ENCODE measurements around the gene HIVEP3. TPM values are rescaled to one million over a fixed set of nuclear protein-coding genes. Genes with fewer than 3 reads are reported as not detected.

The HIVEP3 gene
- total and polyA plus RNA-seq, 2 of the 13 experiments (the other 11 are each of a cell fraction or from before 2014, with no cell fraction given) = 0.05 TPM; not detected in 1

DNA sequence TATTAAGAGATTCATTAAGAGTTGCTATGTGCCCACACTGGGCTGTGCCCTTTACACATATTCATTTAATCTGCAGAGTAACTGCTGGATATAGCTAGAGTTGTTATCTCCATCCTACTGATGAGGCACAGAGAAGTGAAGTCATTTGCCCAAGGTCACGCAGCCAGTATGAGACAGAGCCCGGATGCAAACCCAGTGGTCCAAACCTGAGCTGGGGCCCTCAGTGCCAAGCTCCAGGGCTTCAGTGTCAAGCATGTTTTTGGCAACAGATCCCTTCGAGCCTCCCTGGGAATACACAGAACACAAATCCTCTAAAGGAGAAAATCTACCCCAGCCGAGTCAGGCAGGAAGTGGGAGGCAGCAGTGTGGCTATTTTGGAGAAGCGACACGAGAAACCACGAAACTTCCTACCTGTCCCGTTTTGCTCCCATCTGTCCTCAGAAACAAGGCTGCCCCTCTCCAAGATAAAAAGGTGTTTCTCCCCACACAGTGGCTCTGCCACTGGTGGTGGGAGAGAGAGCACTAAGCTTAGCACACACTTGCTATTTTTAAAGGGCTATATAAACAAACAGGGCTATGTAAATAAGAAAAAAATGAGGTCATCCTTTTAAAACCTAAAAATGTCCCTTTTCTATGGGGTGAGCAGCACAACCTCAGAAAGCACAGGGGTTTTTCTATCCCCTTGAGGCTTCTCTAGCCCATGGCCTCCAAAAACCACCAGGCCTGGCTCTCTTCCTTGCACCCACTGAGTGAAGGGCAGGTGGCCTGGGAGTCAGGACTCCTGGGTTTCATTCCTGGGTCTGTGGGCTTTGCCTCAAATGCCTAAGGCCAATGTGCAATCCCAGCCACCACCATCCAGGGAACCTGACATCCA lies 295.6 kb downstream of the HIVEP3 start:
- Histone ChIP-seq H2AFZ (ENCODE audit: low read length) (no peak overlapping the region), H3K27ac (ENCODE audit: extremely low read length, insufficient read depth, low read length) (no peak overlapping the region), H3K4me3 (replicated peaks in 1 of 3; ENCODE audit: insufficient read depth in 1 of 3, low read depth in 2 of 3, low read length in 3 of 3) (no peak overlapping the region), H3K4me2 (ENCODE audit: low read depth, low read length) (no peak overlapping the region), H3K27me3 (ENCODE audit: control insufficient read depth in 1 of 2, insufficient read depth in 2 of 2, low read length in 2 of 2) (peaks cover 1 to 5% of the 10 kb centered on the region in 2 experiments; a peak in 2 of 5 replicates), H3K4me1 (ENCODE audit: insufficient read depth, low read length) (peaks cover 6% of the 10 kb centered on the region; the same call in 1 of the 2 replicates), H4K20me1 (ENCODE audit: insufficient read depth, low read length) (no peaks in the 10 kb centered on the region), H3K36me3 (replicated peaks in 1 of 2; ENCODE audit: control insufficient read depth in 1 of 2, insufficient read depth in 2 of 2, low read length in 2 of 2) (no peaks in the 10 kb centered on the region), H3K9me3 (ENCODE audit: low read length) (no peaks in the 10 kb centered on the region), H3K9ac (ENCODE audit: insufficient read depth, low read depth, low read length) (no peak overlapping the region), H3K79me2 (ENCODE audit: insufficient read depth, low read length) (no peaks in the 10 kb centered on the region)
- no peak for DNase-seq (ENCODE audit: low spot score)
- ATAC-seq = no peak
- no peak for FAIRE-seq
- peak; percentile 45 for TF ChIP-seq ATF7 (IDR thresholded peaks at IDR 0.05)
- no peak for TF ChIP-seq ATF7 (CRISPR knock-in tag; IDR thresholded peaks at IDR 0.05)
- TF ChIP-seq, protein P1, sequence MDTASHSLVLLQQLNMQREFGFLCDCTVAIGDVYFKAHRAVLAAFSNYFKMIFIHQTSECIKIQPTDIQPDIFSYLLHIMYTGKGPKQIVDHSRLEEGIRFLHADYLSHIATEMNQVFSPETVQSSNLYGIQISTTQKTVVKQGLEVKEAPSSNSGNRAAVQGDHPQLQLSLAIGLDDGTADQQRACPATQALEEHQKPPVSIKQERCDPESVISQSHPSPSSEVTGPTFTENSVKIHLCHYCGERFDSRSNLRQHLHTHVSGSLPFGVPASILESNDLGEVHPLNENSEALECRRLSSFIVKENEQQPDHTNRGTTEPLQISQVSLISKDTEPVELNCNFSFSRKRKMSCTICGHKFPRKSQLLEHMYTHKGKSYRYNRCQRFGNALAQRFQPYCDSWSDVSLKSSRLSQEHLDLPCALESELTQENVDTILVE (CRISPR knock-in tag; IDR thresholded peaks at IDR 0.05) = no peak
- BruUV-seq (replicated peaks) = no TSS peak
- ChIA-PET CTCF (ENCODE audit: low intra/inter-chr PET ratio, low total read pairs) (no interaction called here), POLR2A (no interaction called here)
- intact Hi-C loops (cut with micrococcal nuclease; ENCODE audit: unreplicated experiment) = no loop called here
- in situ Hi-C loops (cut with HindIII; ENCODE audit: extremely low pct_ligation_motif_present, low pct_unique_long_range_greater_than_20kb) = no loop called here
- 55% methylated on average over 6 of the region's 8 CpGs for WGBS (ENCODE audit: low lambda C conversion rate)

- Histone ChIP-seq H3K36me3 (replicated peaks in 1 of 2; ENCODE audit: control insufficient read depth in 1 of 2, insufficient read depth in 2 of 2, low read length in 2 of 2) (no peaks in the 10 kb centered on the region), H3K4me1 (ENCODE audit: insufficient read depth, low read length) (peaks cover 6% of the 10 kb centered on the region; the same call in 1 of the 2 replicates), H3K79me2 (ENCODE audit: insufficient read depth, low read length) (no peaks in the 10 kb centered on the region), H3K4me2 (ENCODE audit: low read depth, low read length) (no peak overlapping the region), H3K9me3 (ENCODE audit: low read length) (no peaks in the 10 kb centered on the region), H3K4me3 (replicated peaks in 1 of 3; ENCODE audit: insufficient read depth in 1 of 3, low read depth in 2 of 3, low read length in 3 of 3) (no peak overlapping the region), H3K27me3 (ENCODE audit: control insufficient read depth in 1 of 2, insufficient read depth in 2 of 2, low read length in 2 of 2) (peaks cover 1 to 5% of the 10 kb centered on the region in 2 experiments; a peak in 2 of 5 replicates), H4K20me1 (ENCODE audit: insufficient read depth, low read length) (no peaks in the 10 kb centered on the region), H3K9ac (ENCODE audit: insufficient read depth, low read depth, low read length) (no peak overlapping the region), H2AFZ (ENCODE audit: low read length) (no peak overlapping the region), H3K27ac (ENCODE audit: extremely low read length, insufficient read depth, low read length) (no peak overlapping the region)
- ChIA-PET CTCF (ENCODE audit: low intra/inter-chr PET ratio, low total read pairs) (no interaction called here), POLR2A (no interaction called here)
- BruUV-seq (replicated peaks) = no TSS peak
- in situ Hi-C loops (cut with HindIII; ENCODE audit: extremely low pct_ligation_motif_present, low pct_unique_long_range_greater_than_20kb) = no loop called here
- intact Hi-C loops (cut with micrococcal nuclease; ENCODE audit: unreplicated experiment) = no loop called here
- TF ChIP-seq, protein P2, sequence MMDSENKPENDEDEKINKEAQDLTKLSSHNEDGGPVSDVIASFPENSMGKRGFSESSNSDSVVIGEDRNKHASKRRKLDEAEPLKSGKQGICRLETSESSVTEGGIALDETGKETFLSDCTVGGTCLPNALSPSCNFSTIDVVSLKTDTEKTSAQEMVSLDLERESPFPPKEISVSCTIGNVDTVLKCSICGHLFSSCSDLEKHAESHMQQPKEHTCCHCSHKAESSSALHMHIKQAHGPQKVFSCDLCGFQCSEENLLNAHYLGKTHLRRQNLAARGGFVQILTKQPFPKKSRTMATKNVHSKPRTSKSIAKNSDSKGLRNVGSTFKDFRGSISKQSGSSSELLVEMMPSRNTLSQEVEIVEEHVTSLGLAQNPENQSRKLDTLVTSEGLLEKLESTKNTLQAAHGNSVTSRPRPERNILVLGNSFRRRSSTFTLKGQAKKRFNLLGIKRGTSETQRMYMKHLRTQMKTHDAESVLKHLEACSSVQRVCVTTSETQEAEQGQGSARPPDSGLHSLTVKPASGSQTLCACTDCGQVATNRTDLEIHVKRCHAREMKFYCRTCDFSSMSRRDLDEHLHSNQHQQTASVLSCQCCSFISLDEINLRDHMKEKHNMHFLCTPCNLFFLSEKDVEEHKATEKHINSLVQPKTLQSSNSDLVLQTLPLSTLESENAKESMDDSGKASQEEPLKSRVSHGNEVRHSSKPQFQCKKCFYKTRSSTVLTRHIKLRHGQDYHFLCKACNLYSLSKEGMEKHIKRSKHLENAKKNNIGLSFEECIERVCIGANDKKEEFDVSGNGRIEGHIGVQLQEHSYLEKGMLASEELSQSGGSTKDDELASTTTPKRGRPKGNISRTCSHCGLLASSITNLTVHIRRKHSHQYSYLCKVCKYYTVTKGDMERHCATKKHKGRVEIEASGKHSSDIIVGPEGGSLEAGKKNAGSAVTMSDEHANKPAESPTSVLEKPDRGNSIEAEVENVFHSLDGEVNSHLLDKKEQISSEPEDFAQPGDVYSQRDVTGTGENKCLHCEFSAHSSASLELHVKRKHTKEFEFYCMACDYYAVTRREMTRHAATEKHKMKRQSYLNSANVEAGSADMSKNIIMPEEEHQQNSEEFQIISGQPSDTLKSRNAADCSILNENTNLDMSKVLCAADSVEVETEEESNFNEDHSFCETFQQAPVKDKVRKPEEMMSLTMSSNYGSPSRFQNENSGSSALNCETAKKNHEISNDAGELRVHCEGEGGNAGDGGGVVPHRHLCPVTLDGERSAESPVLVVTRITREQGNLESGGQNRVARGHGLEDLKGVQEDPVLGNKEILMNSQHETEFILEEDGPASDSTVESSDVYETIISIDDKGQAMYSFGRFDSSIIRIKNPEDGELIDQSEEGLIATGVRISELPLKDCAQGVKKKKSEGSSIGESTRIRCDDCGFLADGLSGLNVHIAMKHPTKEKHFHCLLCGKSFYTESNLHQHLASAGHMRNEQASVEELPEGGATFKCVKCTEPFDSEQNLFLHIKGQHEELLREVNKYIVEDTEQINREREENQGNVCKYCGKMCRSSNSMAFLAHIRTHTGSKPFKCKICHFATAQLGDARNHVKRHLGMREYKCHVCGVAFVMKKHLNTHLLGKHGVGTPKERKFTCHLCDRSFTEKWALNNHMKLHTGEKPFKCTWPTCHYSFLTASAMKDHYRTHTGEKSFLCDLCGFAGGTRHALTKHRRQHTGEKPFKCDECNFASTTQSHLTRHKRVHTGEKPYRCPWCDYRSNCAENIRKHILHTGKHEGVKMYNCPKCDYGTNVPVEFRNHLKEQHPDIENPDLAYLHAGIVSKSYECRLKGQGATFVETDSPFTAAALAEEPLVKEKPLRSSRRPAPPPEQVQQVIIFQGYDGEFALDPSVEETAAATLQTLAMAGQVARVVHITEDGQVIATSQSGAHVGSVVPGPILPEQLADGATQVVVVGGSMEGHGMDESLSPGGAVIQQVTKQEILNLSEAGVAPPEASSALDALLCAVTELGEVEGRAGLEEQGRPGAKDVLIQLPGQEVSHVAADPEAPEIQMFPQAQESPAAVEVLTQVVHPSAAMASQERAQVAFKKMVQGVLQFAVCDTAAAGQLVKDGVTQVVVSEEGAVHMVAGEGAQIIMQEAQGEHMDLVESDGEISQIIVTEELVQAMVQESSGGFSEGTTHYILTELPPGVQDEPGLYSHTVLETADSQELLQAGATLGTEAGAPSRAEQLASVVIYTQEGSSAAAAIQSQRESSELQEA (CRISPR knock-in tag; IDR thresholded peaks at IDR 0.05; ENCODE audit: not compliant biosample characterization) = no peak
- TF ChIP-seq NAIF1 (CRISPR knock-in tag; IDR thresholded peaks at IDR 0.05; ENCODE audit: borderline replicate concordance) = no peak
- ATAC-seq (no peak), DNase-seq (ENCODE audit: low spot score) (no peak), FAIRE-seq (no peak)
- WGBS (ENCODE audit: low lambda C conversion rate) = 33% methylated on average over 8 of the region's 8 CpGs
Observed at GRCh38 chr1:41622402-41622801, 296.3 kb downstream of the HIVEP3 start.

All from HepG2 (cell line).